Measurements from ENCODE around the gene SLC25A48. TPM values are rescaled to one million over a fixed set of nuclear protein-coding genes. Genes with fewer than 3 reads are reported as not detected.

The SLC25A48 gene
- total RNA-seq, 1 experiment from 2014 or later: not detected

DNA sequence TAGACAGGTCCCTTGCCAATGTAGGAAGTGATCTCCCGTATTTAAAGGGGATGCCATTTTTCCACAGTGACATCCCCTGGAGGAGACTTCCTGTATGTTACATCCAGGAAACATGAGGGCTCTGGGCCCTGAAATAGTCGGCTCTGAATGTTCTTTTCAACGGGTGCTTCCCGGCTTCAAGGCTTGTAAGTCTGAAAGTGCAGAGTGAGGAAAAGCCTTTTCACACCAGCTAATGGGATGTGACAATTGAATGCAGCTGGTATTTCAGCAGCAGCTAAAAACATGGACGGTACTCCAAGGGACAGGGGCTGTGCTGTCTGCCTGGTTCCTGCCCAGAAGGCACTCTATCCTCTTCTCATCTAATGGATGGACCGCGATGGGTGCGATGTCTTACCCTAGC is 59.8 kb downstream of the SLC25A48 start:
- intact Hi-C loops (cut with micrococcal nuclease; ENCODE audit: unreplicated experiment) (no loop called here), in situ Hi-C loops (cut with HindIII; ENCODE audit: low pct_unique_long_range_greater_than_20kb, low sequenced_read_pairs) (no loop called here)
- H3K4me1 ChIP-seq (ENCODE audit: control insufficient read depth, insufficient read depth, low read length): no peaks in the 10 kb centered on the region
- DNase-seq (ENCODE audit: low read depth, low spot score) (no peak), ATAC-seq (no peak)
- ChIA-PET CTCF (interaction anchor here (1.0 kb wide), 1 partner anchor 11 kb away, joined by 3 read pairs; no protein-coding TSS in a partner anchor), POLR2A (no interaction called here)
- no TSS peak for BruUV-seq (replicated peaks)
- no peaks in the 10 kb centered on the region for H3K9me3 ChIP-seq (ENCODE audit: control insufficient read depth, insufficient read depth, low read depth, low read length)
- H3K36me3 ChIP-seq (ENCODE audit: control insufficient read depth, insufficient read depth, low read length): no peaks in the 10 kb centered on the region
- H3K27ac ChIP-seq (ENCODE audit: low read length): no peak overlapping the region
- TF ChIP-seq, protein P1, sequence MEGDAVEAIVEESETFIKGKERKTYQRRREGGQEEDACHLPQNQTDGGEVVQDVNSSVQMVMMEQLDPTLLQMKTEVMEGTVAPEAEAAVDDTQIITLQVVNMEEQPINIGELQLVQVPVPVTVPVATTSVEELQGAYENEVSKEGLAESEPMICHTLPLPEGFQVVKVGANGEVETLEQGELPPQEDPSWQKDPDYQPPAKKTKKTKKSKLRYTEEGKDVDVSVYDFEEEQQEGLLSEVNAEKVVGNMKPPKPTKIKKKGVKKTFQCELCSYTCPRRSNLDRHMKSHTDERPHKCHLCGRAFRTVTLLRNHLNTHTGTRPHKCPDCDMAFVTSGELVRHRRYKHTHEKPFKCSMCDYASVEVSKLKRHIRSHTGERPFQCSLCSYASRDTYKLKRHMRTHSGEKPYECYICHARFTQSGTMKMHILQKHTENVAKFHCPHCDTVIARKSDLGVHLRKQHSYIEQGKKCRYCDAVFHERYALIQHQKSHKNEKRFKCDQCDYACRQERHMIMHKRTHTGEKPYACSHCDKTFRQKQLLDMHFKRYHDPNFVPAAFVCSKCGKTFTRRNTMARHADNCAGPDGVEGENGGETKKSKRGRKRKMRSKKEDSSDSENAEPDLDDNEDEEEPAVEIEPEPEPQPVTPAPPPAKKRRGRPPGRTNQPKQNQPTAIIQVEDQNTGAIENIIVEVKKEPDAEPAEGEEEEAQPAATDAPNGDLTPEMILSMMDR (IDR thresholded peaks at IDR 0.05): no peak
- TF ChIP-seq TCF7L2 (IDR thresholded peaks at IDR 0.05; ENCODE audit: low read depth, low read length) (no peak), SIN3A (IDR thresholded peaks at IDR 0.05; ENCODE audit: borderline replicate concordance, insufficient read depth, low read depth, low read length) (no peak), POLR2AphosphoS5 (IDR thresholded peaks at IDR 0.05; ENCODE audit: low read depth, low read length) (no peak)
- TF ChIP-seq, protein P2, sequence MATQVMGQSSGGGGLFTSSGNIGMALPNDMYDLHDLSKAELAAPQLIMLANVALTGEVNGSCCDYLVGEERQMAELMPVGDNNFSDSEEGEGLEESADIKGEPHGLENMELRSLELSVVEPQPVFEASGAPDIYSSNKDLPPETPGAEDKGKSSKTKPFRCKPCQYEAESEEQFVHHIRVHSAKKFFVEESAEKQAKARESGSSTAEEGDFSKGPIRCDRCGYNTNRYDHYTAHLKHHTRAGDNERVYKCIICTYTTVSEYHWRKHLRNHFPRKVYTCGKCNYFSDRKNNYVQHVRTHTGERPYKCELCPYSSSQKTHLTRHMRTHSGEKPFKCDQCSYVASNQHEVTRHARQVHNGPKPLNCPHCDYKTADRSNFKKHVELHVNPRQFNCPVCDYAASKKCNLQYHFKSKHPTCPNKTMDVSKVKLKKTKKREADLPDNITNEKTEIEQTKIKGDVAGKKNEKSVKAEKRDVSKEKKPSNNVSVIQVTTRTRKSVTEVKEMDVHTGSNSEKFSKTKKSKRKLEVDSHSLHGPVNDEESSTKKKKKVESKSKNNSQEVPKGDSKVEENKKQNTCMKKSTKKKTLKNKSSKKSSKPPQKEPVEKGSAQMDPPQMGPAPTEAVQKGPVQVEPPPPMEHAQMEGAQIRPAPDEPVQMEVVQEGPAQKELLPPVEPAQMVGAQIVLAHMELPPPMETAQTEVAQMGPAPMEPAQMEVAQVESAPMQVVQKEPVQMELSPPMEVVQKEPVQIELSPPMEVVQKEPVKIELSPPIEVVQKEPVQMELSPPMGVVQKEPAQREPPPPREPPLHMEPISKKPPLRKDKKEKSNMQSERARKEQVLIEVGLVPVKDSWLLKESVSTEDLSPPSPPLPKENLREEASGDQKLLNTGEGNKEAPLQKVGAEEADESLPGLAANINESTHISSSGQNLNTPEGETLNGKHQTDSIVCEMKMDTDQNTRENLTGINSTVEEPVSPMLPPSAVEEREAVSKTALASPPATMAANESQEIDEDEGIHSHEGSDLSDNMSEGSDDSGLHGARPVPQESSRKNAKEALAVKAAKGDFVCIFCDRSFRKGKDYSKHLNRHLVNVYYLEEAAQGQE (IDR thresholded peaks at IDR 0.05; ENCODE audit: insufficient read depth in 1 of 2, low read depth in 2 of 2, low read length in 1 of 2): no peak
- no peak overlapping the region for H3K4me3 ChIP-seq (ENCODE audit: low read depth in 2 of 2, low read length in 2 of 2)
- H3K27me3 ChIP-seq (ENCODE audit: control insufficient read depth, insufficient read depth, low read length): no peaks in the 10 kb centered on the region

DNA sequence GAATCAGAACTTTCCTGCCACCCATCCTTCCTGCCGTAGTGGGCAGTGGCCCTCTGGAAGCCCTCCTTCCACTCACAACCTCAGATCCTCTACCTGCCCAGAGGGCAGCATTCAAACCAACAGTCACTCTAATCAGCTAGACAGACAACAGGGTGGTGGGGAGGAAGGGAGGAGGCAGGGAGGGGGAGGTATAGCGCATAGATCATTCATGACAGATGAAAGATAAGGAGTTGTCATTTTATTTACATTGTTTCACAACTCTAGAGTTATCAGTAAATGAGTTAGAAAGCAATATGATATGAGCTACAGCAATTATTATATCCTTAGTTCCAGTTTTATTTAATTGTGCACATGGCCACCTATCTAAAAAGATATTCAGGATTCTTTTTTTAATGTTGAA is 60.3 kb downstream of the SLC25A48 start:
- H3K36me3 ChIP-seq (ENCODE audit: control insufficient read depth, insufficient read depth, low read length): no peaks in the 10 kb centered on the region
- intact Hi-C loops (cut with micrococcal nuclease; ENCODE audit: unreplicated experiment): no loop called here
- no peak for ATAC-seq
- H3K4me3 ChIP-seq (ENCODE audit: low read depth in 2 of 2, low read length in 2 of 2): no peak overlapping the region
- ChIA-PET CTCF (interaction anchor here (1.0 kb wide), 1 partner anchor 11 kb away, joined by 3 read pairs; no protein-coding TSS in a partner anchor), POLR2A (interaction anchor here (0.7 kb wide), 1 partner anchor 10 kb away, joined by 3 read pairs; no protein-coding TSS in a partner anchor)
- TF ChIP-seq, protein P1 (IDR thresholded peaks at IDR 0.05): no peak
- TF ChIP-seq POLR2AphosphoS5 (IDR thresholded peaks at IDR 0.05; ENCODE audit: low read depth, low read length) (no peak), SIN3A (IDR thresholded peaks at IDR 0.05; ENCODE audit: borderline replicate concordance, insufficient read depth, low read depth, low read length) (no peak), TCF7L2 (IDR thresholded peaks at IDR 0.05; ENCODE audit: low read depth, low read length) (no peak)
- TF ChIP-seq, protein P2 (IDR thresholded peaks at IDR 0.05; ENCODE audit: insufficient read depth in 1 of 2, low read depth in 2 of 2, low read length in 1 of 2): no peak
- no TSS peak for BruUV-seq (replicated peaks)
- no peak overlapping the region for H3K27ac ChIP-seq (ENCODE audit: low read length)
- H3K4me1 ChIP-seq (ENCODE audit: control insufficient read depth, insufficient read depth, low read length): no peaks in the 10 kb centered on the region
- no peaks in the 10 kb centered on the region for H3K27me3 ChIP-seq (ENCODE audit: control insufficient read depth, insufficient read depth, low read length)
- in situ Hi-C loops (cut with HindIII; ENCODE audit: low pct_unique_long_range_greater_than_20kb, low sequenced_read_pairs): no loop called here
- no peaks in the 10 kb centered on the region for H3K9me3 ChIP-seq (ENCODE audit: control insufficient read depth, insufficient read depth, low read depth, low read length)
- no peak for DNase-seq (ENCODE audit: low read depth, low spot score)
